ENCODE measurements around the gene MYL12A. TPM values are rescaled to one million over a fixed set of nuclear protein-coding genes. Genes with fewer than 3 reads are reported as not detected.

The MYL12A gene
- polyA plus RNA-seq (2012; ENCODE audit: insufficient read length, low read depth): 112 TPM

DNA sequence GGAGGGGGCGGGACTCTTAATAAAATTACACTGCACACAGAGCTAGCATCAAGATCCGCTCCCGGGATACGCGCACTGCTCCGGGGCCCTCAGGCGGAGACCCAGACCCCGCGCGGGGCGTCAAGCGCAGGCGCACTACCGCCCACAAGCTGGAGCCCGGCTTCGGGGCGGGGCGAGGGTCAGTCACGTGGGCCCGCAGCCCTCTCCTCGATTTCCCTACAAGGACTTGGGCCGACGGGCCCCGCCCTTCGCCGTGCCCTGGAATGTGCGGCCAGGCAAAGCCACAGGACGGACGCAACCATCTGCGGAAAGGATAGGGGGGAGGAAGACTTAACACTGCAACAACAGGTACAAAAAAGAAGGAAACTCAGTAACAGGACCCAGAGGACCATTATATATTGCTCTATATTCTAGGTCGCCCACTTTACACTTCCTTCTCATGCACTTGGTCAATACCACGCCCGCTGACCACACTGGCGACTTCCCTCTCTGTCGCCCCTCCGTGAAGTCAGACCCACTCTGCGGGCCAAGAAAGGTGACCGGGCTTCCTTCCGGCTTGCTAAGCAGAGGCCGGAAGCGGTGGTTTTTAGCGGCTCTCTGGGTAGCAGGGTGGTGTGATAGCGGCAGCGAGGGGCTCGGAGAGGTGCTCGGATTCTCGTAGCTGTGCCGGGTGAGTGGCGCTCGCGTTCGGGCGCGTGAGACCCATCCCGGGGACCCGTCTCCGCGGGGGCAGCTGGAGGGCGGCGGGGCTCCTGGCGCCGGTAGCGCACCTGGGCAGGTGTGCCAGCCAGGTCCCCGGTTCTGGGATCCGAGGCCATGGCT, at the start of gene MYL12A:
Gene MYL12A (plus strand): TSS at position 562 of the 822 bp plus-strand sequence. CDS start 5,447 bp downstream, outside the sequence.
- TF ChIP-seq, protein P1, sequence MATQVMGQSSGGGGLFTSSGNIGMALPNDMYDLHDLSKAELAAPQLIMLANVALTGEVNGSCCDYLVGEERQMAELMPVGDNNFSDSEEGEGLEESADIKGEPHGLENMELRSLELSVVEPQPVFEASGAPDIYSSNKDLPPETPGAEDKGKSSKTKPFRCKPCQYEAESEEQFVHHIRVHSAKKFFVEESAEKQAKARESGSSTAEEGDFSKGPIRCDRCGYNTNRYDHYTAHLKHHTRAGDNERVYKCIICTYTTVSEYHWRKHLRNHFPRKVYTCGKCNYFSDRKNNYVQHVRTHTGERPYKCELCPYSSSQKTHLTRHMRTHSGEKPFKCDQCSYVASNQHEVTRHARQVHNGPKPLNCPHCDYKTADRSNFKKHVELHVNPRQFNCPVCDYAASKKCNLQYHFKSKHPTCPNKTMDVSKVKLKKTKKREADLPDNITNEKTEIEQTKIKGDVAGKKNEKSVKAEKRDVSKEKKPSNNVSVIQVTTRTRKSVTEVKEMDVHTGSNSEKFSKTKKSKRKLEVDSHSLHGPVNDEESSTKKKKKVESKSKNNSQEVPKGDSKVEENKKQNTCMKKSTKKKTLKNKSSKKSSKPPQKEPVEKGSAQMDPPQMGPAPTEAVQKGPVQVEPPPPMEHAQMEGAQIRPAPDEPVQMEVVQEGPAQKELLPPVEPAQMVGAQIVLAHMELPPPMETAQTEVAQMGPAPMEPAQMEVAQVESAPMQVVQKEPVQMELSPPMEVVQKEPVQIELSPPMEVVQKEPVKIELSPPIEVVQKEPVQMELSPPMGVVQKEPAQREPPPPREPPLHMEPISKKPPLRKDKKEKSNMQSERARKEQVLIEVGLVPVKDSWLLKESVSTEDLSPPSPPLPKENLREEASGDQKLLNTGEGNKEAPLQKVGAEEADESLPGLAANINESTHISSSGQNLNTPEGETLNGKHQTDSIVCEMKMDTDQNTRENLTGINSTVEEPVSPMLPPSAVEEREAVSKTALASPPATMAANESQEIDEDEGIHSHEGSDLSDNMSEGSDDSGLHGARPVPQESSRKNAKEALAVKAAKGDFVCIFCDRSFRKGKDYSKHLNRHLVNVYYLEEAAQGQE (IDR thresholded peaks at IDR 0.05; ENCODE audit: insufficient read depth in 1 of 2, low read depth in 2 of 2, low read length in 2 of 2): no peak
- no peak for TF ChIP-seq FOXP2 (optimal IDR thresholded peaks at IDR 0.05; ENCODE audit: borderline replicate concordance, extremely low read depth, extremely low read length, insufficient read depth)
- peak; percentile 94; the same call in 1 of the 2 replicates for TF ChIP-seq POLR2AphosphoS5 (IDR thresholded peaks at IDR 0.05; ENCODE audit: low read depth, low read length)
- TF ChIP-seq TAF1 (IDR thresholded peaks at IDR 0.05; ENCODE audit: borderline replicate concordance, insufficient read depth, low read length): peak; percentile 96
- 0 out of 2 replicates have a peak, but pooled peaks have one; percentile 47 for TF ChIP-seq SIN3A (IDR thresholded peaks at IDR 0.05; ENCODE audit: borderline replicate concordance, insufficient read depth, low read length)

- no peak for TF ChIP-seq FOXP2 (optimal IDR thresholded peaks at IDR 0.05; ENCODE audit: borderline replicate concordance, extremely low read depth, extremely low read length, insufficient read depth)
- TF ChIP-seq SIN3A (IDR thresholded peaks at IDR 0.05; ENCODE audit: borderline replicate concordance, insufficient read depth, low read length): no peak
- TF ChIP-seq POLR2AphosphoS5 (IDR thresholded peaks at IDR 0.05; ENCODE audit: low read depth, low read length): no peak
- TF ChIP-seq TAF1 (IDR thresholded peaks at IDR 0.05; ENCODE audit: borderline replicate concordance, insufficient read depth, low read length): no peak
- TF ChIP-seq, protein P1 (IDR thresholded peaks at IDR 0.05; ENCODE audit: insufficient read depth in 1 of 2, low read depth in 2 of 2, low read length in 2 of 2): no peak
Measured at GRCh38 chr18:3199942-3200645, 47.5 kb upstream of the MYL12A start.

DNA sequence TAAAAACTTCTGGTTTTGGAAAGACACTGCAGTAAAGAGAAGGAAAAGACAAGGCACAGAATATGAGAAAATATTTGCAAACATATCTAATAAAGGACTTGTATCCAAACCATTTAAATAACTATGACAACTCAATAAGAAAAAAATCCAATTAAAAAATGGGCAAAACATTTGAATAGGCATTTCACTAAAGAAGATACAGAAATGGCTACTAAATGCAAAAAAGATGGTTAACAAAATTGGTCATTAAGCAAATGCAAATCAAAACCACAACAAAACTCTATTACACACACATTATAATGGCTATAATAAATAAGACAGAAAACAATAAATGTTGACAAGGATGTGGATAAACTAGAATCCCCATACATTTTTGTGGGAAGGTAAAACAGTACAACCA, 42.4 kb upstream of the MYL12A start:
- TF ChIP-seq TAF1 (IDR thresholded peaks at IDR 0.05; ENCODE audit: borderline replicate concordance, insufficient read depth, low read length) (no peak), SIN3A (IDR thresholded peaks at IDR 0.05; ENCODE audit: borderline replicate concordance, insufficient read depth, low read length) (no peak), POLR2AphosphoS5 (IDR thresholded peaks at IDR 0.05; ENCODE audit: low read depth, low read length) (no peak), FOXP2 (optimal IDR thresholded peaks at IDR 0.05; ENCODE audit: borderline replicate concordance, extremely low read depth, extremely low read length, insufficient read depth) (no peak)
- TF ChIP-seq, protein P1 (IDR thresholded peaks at IDR 0.05; ENCODE audit: insufficient read depth in 1 of 2, low read depth in 2 of 2, low read length in 2 of 2): no peak

- no peak for TF ChIP-seq POLR2AphosphoS5 (IDR thresholded peaks at IDR 0.05; ENCODE audit: low read depth, low read length)
- no peak for TF ChIP-seq FOXP2 (optimal IDR thresholded peaks at IDR 0.05; ENCODE audit: borderline replicate concordance, extremely low read depth, extremely low read length, insufficient read depth)
- no peak for TF ChIP-seq TAF1 (IDR thresholded peaks at IDR 0.05; ENCODE audit: borderline replicate concordance, insufficient read depth, low read length)
- TF ChIP-seq, protein P1 (IDR thresholded peaks at IDR 0.05; ENCODE audit: insufficient read depth in 1 of 2, low read depth in 2 of 2, low read length in 2 of 2): no peak
- TF ChIP-seq SIN3A (IDR thresholded peaks at IDR 0.05; ENCODE audit: borderline replicate concordance, insufficient read depth, low read length): no peak
Measured at GRCh38 chr18:3207565-3207964, 40.0 kb upstream of the MYL12A start.
